Tibial artery (tissue), 4 donors: ENCODE measurements around the gene RHOT1.
A peak's percentile ranks its signal among the peaks of the same experiment; 100 is the strongest.
"Not testable (repeated sequence)": the region's sequence is repeated elsewhere in the genome, so short reads cannot be mapped to it uniquely, and the experiment has no call there.

ENCODE experiments used
- DNase-seq, 2 donors: peaks; one replicate each; pipeline ENCODE4 v3.0.0-alpha.2; 2019
- H3K27ac ChIP-seq, 2 donors: fragments of 200-600 bp; sonication (generic) in 1 of 2; 1 replicate in 1 of 2; 2 replicates in 1 of 2; pipeline ENCODE4 v1.5.1; 2018 to 2019; ENCODE audit warnings: mild to moderate bottlenecking in 1 of 2
- H3K27me3 ChIP-seq, 2 donors: fragments of 200-600 bp; sonication (generic) in 1 of 2; one replicate each; pipeline versions ENCODE4 v1.5.1 to v1.6.0; 2016 to 2019
- H3K36me3 ChIP-seq, 3 donors: fragments of 200-600 bp; sonication (generic) in 2 of 3; one replicate each; pipeline ENCODE4 v1.5.1; 2016 to 2019; ENCODE audit warnings: mild to moderate bottlenecking in 2 of 3
- H3K4me1 ChIP-seq, 4 donors: fragments of 200-600 bp; sonication (generic) in 2 of 4; 1 replicate in 3 of 4; 2 replicates in 1 of 4; pipeline ENCODE4 v1.5.1; 2016 to 2019
- H3K4me3 ChIP-seq, 2 donors: fragments of 200-600 bp; sonication (generic) in 1 of 2; 1 replicate in 1 of 2; 2 replicates in 1 of 2; pipeline ENCODE4 v1.5.1; 2018 to 2019; ENCODE audit warnings: mild to moderate bottlenecking in 2 of 2
- H3K9me3 ChIP-seq, 3 donors: fragments of 200-600 bp; sonication (generic) in 1 of 3; one replicate each; pipeline ENCODE4 v1.5.1; 2016 to 2019
- intact Hi-C: fragments of 100-400 bp; cut with DNase I; formaldehyde crosslinking; loops from one replicate; pipeline ENCODE4 v1.15.0; 2023; ENCODE audit warnings: low total_unique reads
- TF ChIP-seq, protein P1 (sequence below), 2 experiments: fragments of 200-600 bp in 1 of 2; fragments of 450-650 bp in 1 of 2; IDR thresholded peaks; one replicate each; pipeline ENCODE4 v1.5.1; 2017 to 2019; ENCODE audit warnings: antibody characterized with exemption in 2 of 2, mild to moderate bottlenecking in 1 of 2, moderate library complexity in 1 of 2

Gene RHOT1

DNA sequence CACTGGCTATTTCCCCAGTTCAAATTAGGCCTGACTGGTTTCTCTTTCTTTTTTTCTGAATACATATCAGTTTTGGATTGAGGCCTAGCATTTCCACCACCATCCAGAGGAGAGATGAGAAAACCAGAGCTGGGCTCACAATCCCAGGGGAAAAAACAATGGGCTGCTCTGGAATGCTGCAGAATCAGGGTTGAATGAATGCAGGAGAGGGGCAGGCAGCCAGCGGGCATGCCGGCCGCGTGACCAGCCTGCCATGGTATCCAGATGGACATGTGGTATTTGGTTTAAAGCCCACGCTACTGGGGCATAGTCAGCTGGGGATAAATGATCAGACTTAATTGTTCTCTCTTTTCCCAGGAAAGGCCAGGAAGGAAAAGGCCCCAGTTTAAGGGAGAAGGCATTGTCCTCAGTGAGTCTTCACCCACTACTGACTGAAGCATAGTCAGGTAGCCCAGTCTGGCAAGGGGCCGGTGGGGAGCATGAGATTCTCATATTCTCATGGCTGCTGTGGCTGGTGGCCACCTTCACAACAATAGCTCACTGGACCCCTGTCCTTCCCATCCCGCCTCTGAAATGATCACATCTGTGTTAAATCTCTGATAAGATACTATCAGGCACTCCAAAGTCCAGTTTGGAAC is 38.7 kb upstream of the RHOT1 start:
- Histone ChIP-seq H3K4me1 (no peaks in the 10 kb centered on the region), H3K36me3 (no peaks in the 10 kb centered on the region), H3K4me3 (no peak overlapping the region), H3K9me3 (no peaks in the 10 kb centered on the region), H3K27me3 (no peaks in the 10 kb centered on the region), H3K27ac (no peak overlapping the region)
- TF ChIP-seq, protein P1, sequence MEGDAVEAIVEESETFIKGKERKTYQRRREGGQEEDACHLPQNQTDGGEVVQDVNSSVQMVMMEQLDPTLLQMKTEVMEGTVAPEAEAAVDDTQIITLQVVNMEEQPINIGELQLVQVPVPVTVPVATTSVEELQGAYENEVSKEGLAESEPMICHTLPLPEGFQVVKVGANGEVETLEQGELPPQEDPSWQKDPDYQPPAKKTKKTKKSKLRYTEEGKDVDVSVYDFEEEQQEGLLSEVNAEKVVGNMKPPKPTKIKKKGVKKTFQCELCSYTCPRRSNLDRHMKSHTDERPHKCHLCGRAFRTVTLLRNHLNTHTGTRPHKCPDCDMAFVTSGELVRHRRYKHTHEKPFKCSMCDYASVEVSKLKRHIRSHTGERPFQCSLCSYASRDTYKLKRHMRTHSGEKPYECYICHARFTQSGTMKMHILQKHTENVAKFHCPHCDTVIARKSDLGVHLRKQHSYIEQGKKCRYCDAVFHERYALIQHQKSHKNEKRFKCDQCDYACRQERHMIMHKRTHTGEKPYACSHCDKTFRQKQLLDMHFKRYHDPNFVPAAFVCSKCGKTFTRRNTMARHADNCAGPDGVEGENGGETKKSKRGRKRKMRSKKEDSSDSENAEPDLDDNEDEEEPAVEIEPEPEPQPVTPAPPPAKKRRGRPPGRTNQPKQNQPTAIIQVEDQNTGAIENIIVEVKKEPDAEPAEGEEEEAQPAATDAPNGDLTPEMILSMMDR (IDR thresholded peaks at IDR 0.05) = no peak
- no peak for DNase-seq
- intact Hi-C loops = no loop called here

- intact Hi-C loops = no loop called here
- Histone ChIP-seq H3K4me3 (no peak overlapping the region), H3K27me3 (no peaks in the 10 kb centered on the region), H3K4me1 (no peaks in the 10 kb centered on the region), H3K9me3 (no peaks in the 10 kb centered on the region), H3K27ac (no peak overlapping the region), H3K36me3 (no peaks in the 10 kb centered on the region)
- TF ChIP-seq, protein P1 (IDR thresholded peaks at IDR 0.05) = no peak
- DNase-seq = no peak
Observed at GRCh38 chr17:32104158-32104557, 38.1 kb upstream of the RHOT1 start.

- H3K9me3 ChIP-seq, H3K36me3 ChIP-seq, H3K27me3 ChIP-seq, H3K27ac ChIP-seq, H3K4me3 ChIP-seq, intact Hi-C loops, DNase-seq, H3K4me1 ChIP-seq: not testable (repeated sequence)
Observed at GRCh38 chr17:32106471-32106981, 35.8 kb upstream of the RHOT1 start.

GRCh38 chr17:32107194-32107593 is 35.1 kb upstream of the RHOT1 start:
- H3K9me3 ChIP-seq, H3K27ac ChIP-seq, DNase-seq, H3K4me3 ChIP-seq, intact Hi-C loops, H3K36me3 ChIP-seq, H3K27me3 ChIP-seq: not testable (repeated sequence)
- H3K4me1 ChIP-seq = peaks cover 0 to 15% (median 11%) of the 10 kb centered on the region in 4 donors

GRCh38 chr17:32110596-32110995 is 31.7 kb upstream of the RHOT1 start:
- H3K27me3 ChIP-seq = no peaks in the 10 kb centered on the region
- peaks cover 0 to 15% (median 12%) of the 10 kb centered on the region in 4 donors for H3K4me1 ChIP-seq
- H3K36me3 ChIP-seq = no peaks in the 10 kb centered on the region
- intact Hi-C loops = no loop called here
- H3K27ac ChIP-seq = no peak overlapping the region
- TF ChIP-seq, protein P1 (IDR thresholded peaks at IDR 0.05) = no peak
- no peaks in the 10 kb centered on the region for H3K9me3 ChIP-seq
- no peak for DNase-seq
- H3K4me3 ChIP-seq = no peak overlapping the region

GRCh38 chr17:32111141-32111771 is 31.0 kb upstream of the RHOT1 start:
- Histone ChIP-seq H3K4me1 (peaks cover 0 to 15% (median 12%) of the 10 kb centered on the region in 4 donors), H3K27ac (no peak overlapping the region), H3K36me3 (no peaks in the 10 kb centered on the region), H3K4me3 (peak overlapping the region in 1 of 2 donors; percentile 16), H3K27me3 (peaks cover 0 to 3% of the 10 kb centered on the region in 2 donors), H3K9me3 (no peaks in the 10 kb centered on the region)
- DNase-seq = peak; percentile 46 to 71
- intact Hi-C loops = no loop called here
- TF ChIP-seq, protein P1 (IDR thresholded peaks at IDR 0.05) = peak in 1 of 2 experiments; percentile 19
